ENCODE data around the gene NPDC1.

The NPDC1 gene

GRCh38 chr9:137042751-137043727, 2.9 kb downstream of the NPDC1 start:
- no peak for FAIRE-seq
- no peak for DNase-seq (ENCODE audit: insufficient read length, low spot score)
- TF ChIP-seq SPI1 (IDR thresholded peaks at IDR 0.05; ENCODE audit: low read depth, low read length) (no peak), POLR2A (IDR thresholded peaks at IDR 0.05; ENCODE audit: low read depth, low read length) (no peak), PAX5 (IDR thresholded peaks at IDR 0.05; ENCODE audit: insufficient read depth, low read length, severe bottlenecking) (no peak), TAF1 (IDR thresholded peaks at IDR 0.05; ENCODE audit: low read depth, low read length) (no peak), POU2F2 (IDR thresholded peaks at IDR 0.05; ENCODE audit: low read depth, low read length) (no peak), POLR2AphosphoS5 (IDR thresholded peaks at IDR 0.05; ENCODE audit: low read depth, low read length) (no peak)

GRCh38 chr9:137041124-137041523, 4.9 kb downstream of the NPDC1 start:
- no peak for FAIRE-seq
- no peak for DNase-seq (ENCODE audit: insufficient read length, low spot score)
- TF ChIP-seq POLR2AphosphoS5 (IDR thresholded peaks at IDR 0.05; ENCODE audit: low read depth, low read length) (no peak), POU2F2 (IDR thresholded peaks at IDR 0.05; ENCODE audit: low read depth, low read length) (no peak), TAF1 (IDR thresholded peaks at IDR 0.05; ENCODE audit: low read depth, low read length) (no peak), PAX5 (IDR thresholded peaks at IDR 0.05; ENCODE audit: insufficient read depth, low read length, severe bottlenecking) (no peak), POLR2A (IDR thresholded peaks at IDR 0.05; ENCODE audit: low read depth, low read length) (no peak), SPI1 (IDR thresholded peaks at IDR 0.05; ENCODE audit: low read depth, low read length) (no peak)

GRCh38 chr9:137040568-137040967, 5.4 kb downstream of the NPDC1 start:
- FAIRE-seq (no peak), DNase-seq (ENCODE audit: insufficient read length, low spot score) (no peak)
- TF ChIP-seq TAF1 (IDR thresholded peaks at IDR 0.05; ENCODE audit: low read depth, low read length) = no peak
- no peak for TF ChIP-seq POLR2A (IDR thresholded peaks at IDR 0.05; ENCODE audit: low read depth, low read length)
- TF ChIP-seq POLR2AphosphoS5 (IDR thresholded peaks at IDR 0.05; ENCODE audit: low read depth, low read length) = no peak
- no peak for TF ChIP-seq POU2F2 (IDR thresholded peaks at IDR 0.05; ENCODE audit: low read depth, low read length)
- no peak for TF ChIP-seq SPI1 (IDR thresholded peaks at IDR 0.05; ENCODE audit: low read depth, low read length)
- no peak for TF ChIP-seq PAX5 (IDR thresholded peaks at IDR 0.05; ENCODE audit: insufficient read depth, low read length, severe bottlenecking)

- FAIRE-seq (no peak), DNase-seq (ENCODE audit: insufficient read length, low spot score) (no peak)
- no peak for TF ChIP-seq POLR2A (IDR thresholded peaks at IDR 0.05; ENCODE audit: low read depth, low read length)
- no peak for TF ChIP-seq PAX5 (IDR thresholded peaks at IDR 0.05; ENCODE audit: insufficient read depth, low read length, severe bottlenecking)
- TF ChIP-seq SPI1 (IDR thresholded peaks at IDR 0.05; ENCODE audit: low read depth, low read length) = no peak
- no peak for TF ChIP-seq POU2F2 (IDR thresholded peaks at IDR 0.05; ENCODE audit: low read depth, low read length)
- TF ChIP-seq TAF1 (IDR thresholded peaks at IDR 0.05; ENCODE audit: low read depth, low read length) = no peak
- no peak for TF ChIP-seq POLR2AphosphoS5 (IDR thresholded peaks at IDR 0.05; ENCODE audit: low read depth, low read length)
Measured at GRCh38 chr9:137039611-137040366, 6.2 kb downstream of the NPDC1 start.

GRCh38 chr9:137038916-137039315, 7.1 kb downstream of the NPDC1 start:
- DNase-seq (ENCODE audit: insufficient read length, low spot score) (no peak), FAIRE-seq (no peak)
- TF ChIP-seq SPI1 (IDR thresholded peaks at IDR 0.05; ENCODE audit: low read depth, low read length) (no peak), POU2F2 (IDR thresholded peaks at IDR 0.05; ENCODE audit: low read depth, low read length) (no peak), TAF1 (IDR thresholded peaks at IDR 0.05; ENCODE audit: low read depth, low read length) (no peak), POLR2A (IDR thresholded peaks at IDR 0.05; ENCODE audit: low read depth, low read length) (no peak), PAX5 (IDR thresholded peaks at IDR 0.05; ENCODE audit: insufficient read depth, low read length, severe bottlenecking) (no peak), POLR2AphosphoS5 (IDR thresholded peaks at IDR 0.05; ENCODE audit: low read depth, low read length) (no peak)

GRCh38 chr9:137037483-137037882, 8.5 kb downstream of the NPDC1 start:
- DNase-seq (ENCODE audit: insufficient read length, low spot score) (no peak), FAIRE-seq (no peak)
- no peak for TF ChIP-seq POLR2A (IDR thresholded peaks at IDR 0.05; ENCODE audit: low read depth, low read length)
- TF ChIP-seq TAF1 (IDR thresholded peaks at IDR 0.05; ENCODE audit: low read depth, low read length) = no peak
- no peak for TF ChIP-seq POLR2AphosphoS5 (IDR thresholded peaks at IDR 0.05; ENCODE audit: low read depth, low read length)
- no peak for TF ChIP-seq PAX5 (IDR thresholded peaks at IDR 0.05; ENCODE audit: insufficient read depth, low read length, severe bottlenecking)
- no peak for TF ChIP-seq SPI1 (IDR thresholded peaks at IDR 0.05; ENCODE audit: low read depth, low read length)
- TF ChIP-seq POU2F2 (IDR thresholded peaks at IDR 0.05; ENCODE audit: low read depth, low read length) = no peak

GRCh38 chr9:137037035-137037434, 8.9 kb downstream of the NPDC1 start:
- DNase-seq (ENCODE audit: insufficient read length, low spot score) (no peak), FAIRE-seq (no peak)
- TF ChIP-seq POLR2A (IDR thresholded peaks at IDR 0.05; ENCODE audit: low read depth, low read length) = no peak
- TF ChIP-seq SPI1 (IDR thresholded peaks at IDR 0.05; ENCODE audit: low read depth, low read length) = no peak
- TF ChIP-seq PAX5 (IDR thresholded peaks at IDR 0.05; ENCODE audit: insufficient read depth, low read length, severe bottlenecking) = no peak
- TF ChIP-seq TAF1 (IDR thresholded peaks at IDR 0.05; ENCODE audit: low read depth, low read length) = no peak
- TF ChIP-seq POU2F2 (IDR thresholded peaks at IDR 0.05; ENCODE audit: low read depth, low read length) = no peak
- TF ChIP-seq POLR2AphosphoS5 (IDR thresholded peaks at IDR 0.05; ENCODE audit: low read depth, low read length) = no peak

GRCh38 chr9:137035937-137036336, 10.0 kb downstream of the NPDC1 start:
- no peak for TF ChIP-seq POLR2A (IDR thresholded peaks at IDR 0.05; ENCODE audit: low read depth, low read length)
- no peak for TF ChIP-seq TAF1 (IDR thresholded peaks at IDR 0.05; ENCODE audit: low read depth, low read length)
- no peak for TF ChIP-seq PAX5 (IDR thresholded peaks at IDR 0.05; ENCODE audit: insufficient read depth, low read length, severe bottlenecking)
- TF ChIP-seq POU2F2 (IDR thresholded peaks at IDR 0.05; ENCODE audit: low read depth, low read length) = no peak
- TF ChIP-seq SPI1 (IDR thresholded peaks at IDR 0.05; ENCODE audit: low read depth, low read length) = no peak
- TF ChIP-seq POLR2AphosphoS5 (IDR thresholded peaks at IDR 0.05; ENCODE audit: low read depth, low read length) = no peak
- no peak for FAIRE-seq
- DNase-seq (ENCODE audit: insufficient read length, low spot score) = no peak

- TF ChIP-seq POLR2A (IDR thresholded peaks at IDR 0.05; ENCODE audit: low read depth, low read length) = no peak
- TF ChIP-seq PAX5 (IDR thresholded peaks at IDR 0.05; ENCODE audit: insufficient read depth, low read length, severe bottlenecking) = no peak
- no peak for TF ChIP-seq TAF1 (IDR thresholded peaks at IDR 0.05; ENCODE audit: low read depth, low read length)
- TF ChIP-seq POU2F2 (IDR thresholded peaks at IDR 0.05; ENCODE audit: low read depth, low read length) = no peak
- no peak for TF ChIP-seq POLR2AphosphoS5 (IDR thresholded peaks at IDR 0.05; ENCODE audit: low read depth, low read length)
- TF ChIP-seq SPI1 (IDR thresholded peaks at IDR 0.05; ENCODE audit: low read depth, low read length) = no peak
- no peak for FAIRE-seq
- DNase-seq (ENCODE audit: insufficient read length, low spot score) = no peak
Measured at GRCh38 chr9:137035507-137035834, 10.5 kb downstream of the NPDC1 start.
